BLaER1 treated with 17β-estradiol and CSF1 and Interleukin-3, amounts not matched to agents 10 nM and 100 nM (cell line): ENCODE results near the gene TDRD7.

Experiments
- H3K27ac ChIP-seq, 11 experiments: shearing (Covaris generic); formaldehyde crosslinking; 2 replicates each; pipeline ENCODE4 v1.8.1; 2022
- H3K27me3 ChIP-seq, 11 experiments: shearing (Covaris generic); formaldehyde crosslinking; 2 replicates each; pipeline ENCODE4 v1.8.1; 2022
- H3K36me3 ChIP-seq, 11 experiments: shearing (Covaris generic); formaldehyde crosslinking; 2 replicates each; pipeline ENCODE4 v1.8.1; 2022
- H3K4me1 ChIP-seq, 10 experiments: shearing (Covaris generic); formaldehyde crosslinking; 2 replicates each; pipeline ENCODE4 v1.8.1; 2022
- H3K4me2 ChIP-seq, 11 experiments: shearing (Covaris generic); formaldehyde crosslinking; 2 replicates each; pipeline ENCODE4 v1.8.1; 2022
- H3K4me3 ChIP-seq, 10 experiments: shearing (Covaris generic); formaldehyde crosslinking; 2 replicates each; pipeline ENCODE4 v1.8.1; 2022
- H3K9ac ChIP-seq, 11 experiments: shearing (Covaris generic); formaldehyde crosslinking; 2 replicates each; pipeline ENCODE4 v1.8.1; 2022
- H3K9me3 ChIP-seq, 11 experiments: shearing (Covaris generic); formaldehyde crosslinking; replicated peaks in 1 of 11; 2 replicates each; pipeline ENCODE4 v1.8.1; 2022
- H4K20me1 ChIP-seq, 11 experiments: shearing (Covaris generic); formaldehyde crosslinking; 2 replicates each; pipeline ENCODE4 v1.8.1; 2022
- Cebpa-rat ChIP-seq, 11 experiments: shearing (Covaris generic); IDR thresholded peaks; 2 replicates each; pipeline ENCODE4 v1.8.1; 2022

Gene TDRD7

GRCh38 chr9:97517331-97518089 is 105.6 kb downstream of the TDRD7 start:
- TF ChIP-seq Cebpa-rat (IDR thresholded peaks at IDR 0.05): no peak
- H3K27ac ChIP-seq: no peak overlapping the region
- H3K9me3 ChIP-seq: no peaks in the 10 kb centered on the region
- no peaks in the 10 kb centered on the region for H3K4me1 ChIP-seq
- peaks cover 0 to 6% (median 0%) of the 10 kb centered on the region in 11 experiments; a peak in 1 of 22 replicates for H3K27me3 ChIP-seq
- H4K20me1 ChIP-seq: no peaks in the 10 kb centered on the region
- H3K4me3 ChIP-seq: no peak overlapping the region
- H3K9ac ChIP-seq: no peak overlapping the region
- H3K36me3 ChIP-seq: no peaks in the 10 kb centered on the region
- no peak overlapping the region for H3K4me2 ChIP-seq

DNA sequence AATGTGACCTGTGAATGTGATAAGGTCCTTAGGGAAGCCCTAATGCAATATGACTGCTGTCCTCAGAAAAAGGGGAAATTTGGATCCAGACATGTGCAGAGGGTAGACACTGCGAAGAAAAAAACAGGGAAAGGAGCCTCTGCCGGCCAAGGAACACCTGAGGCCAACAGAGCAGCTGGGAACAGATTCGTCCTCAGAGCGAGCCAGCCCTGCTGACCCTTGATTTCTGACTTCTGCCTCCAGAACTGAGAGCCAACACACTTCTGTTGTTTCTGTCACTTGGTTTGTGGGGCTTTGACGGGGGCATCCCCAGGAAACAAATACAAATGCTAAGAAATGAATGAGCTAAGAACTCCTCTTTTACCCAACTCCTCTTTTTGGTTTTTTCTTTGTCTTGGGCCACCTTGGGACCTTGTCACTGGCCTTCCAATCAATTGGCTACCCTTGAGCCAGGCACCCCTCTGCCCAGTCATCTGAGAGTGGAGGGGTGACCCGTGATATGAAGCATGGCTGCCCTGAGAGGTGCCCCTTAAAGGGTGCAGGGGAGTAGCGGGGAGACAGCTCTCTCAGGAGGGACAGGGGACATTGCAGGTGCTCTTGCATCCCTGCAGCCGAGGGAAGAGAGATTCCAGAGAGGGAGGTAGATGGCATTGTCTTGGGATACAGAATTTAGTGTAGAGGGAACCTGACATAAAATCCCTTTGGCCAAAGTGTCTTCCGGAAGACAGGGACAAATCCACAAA is 106.4 kb downstream of the TDRD7 start:
- TF ChIP-seq Cebpa-rat (IDR thresholded peaks at IDR 0.05): no peak
- Histone ChIP-seq H3K4me3 (no peak overlapping the region), H3K9me3 (no peaks in the 10 kb centered on the region), H4K20me1 (no peaks in the 10 kb centered on the region), H3K4me2 (no peak overlapping the region), H3K27ac (no peak overlapping the region), H3K36me3 (no peaks in the 10 kb centered on the region), H3K27me3 (peaks cover 0 to 6% (median 0%) of the 10 kb centered on the region in 11 experiments; a peak in 1 of 22 replicates), H3K4me1 (no peaks in the 10 kb centered on the region), H3K9ac (no peak overlapping the region)

GRCh38 chr9:97518909-97519307 is 107.0 kb downstream of the TDRD7 start:
- H3K9ac ChIP-seq: no peak overlapping the region
- no peaks in the 10 kb centered on the region for H3K4me1 ChIP-seq
- H3K27ac ChIP-seq: no peak overlapping the region
- H3K27me3 ChIP-seq: peaks cover 0 to 6% (median 0%) of the 10 kb centered on the region in 11 experiments; a peak in 1 of 22 replicates
- H3K9me3 ChIP-seq: no peaks in the 10 kb centered on the region
- no peak overlapping the region for H3K4me3 ChIP-seq
- H3K36me3 ChIP-seq: no peaks in the 10 kb centered on the region
- no peak overlapping the region for H3K4me2 ChIP-seq
- no peaks in the 10 kb centered on the region for H4K20me1 ChIP-seq
- TF ChIP-seq Cebpa-rat (IDR thresholded peaks at IDR 0.05): no peak

DNA sequence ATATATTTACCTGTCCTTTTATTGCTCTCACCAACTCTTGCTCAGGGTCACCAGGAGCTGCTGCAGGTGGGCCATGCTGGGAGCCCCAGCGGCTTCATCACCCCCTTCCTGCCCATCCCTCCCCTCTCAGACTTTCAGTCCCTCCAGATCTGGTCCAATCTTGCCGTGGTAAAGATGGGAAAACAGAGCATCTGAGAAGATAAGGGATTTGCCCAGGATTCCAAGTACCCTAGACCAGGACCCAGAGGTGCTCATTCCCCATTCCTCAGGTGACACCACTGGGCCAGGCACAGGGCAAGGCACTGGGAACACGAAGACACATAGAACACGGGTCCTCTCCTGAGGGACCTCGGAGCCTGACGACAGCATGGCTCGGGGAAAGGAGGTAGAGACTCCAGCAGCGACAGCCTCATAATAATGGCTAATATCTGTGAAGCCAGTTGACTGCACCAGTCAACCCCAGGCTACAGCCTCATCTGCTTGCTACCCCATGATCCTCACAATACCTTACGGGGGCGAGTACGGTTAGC is 107.6 kb downstream of the TDRD7 start:
- no peaks in the 10 kb centered on the region for H4K20me1 ChIP-seq
- peaks cover 0 to 6% (median 0%) of the 10 kb centered on the region in 11 experiments; a peak in 1 of 22 replicates for H3K27me3 ChIP-seq
- H3K36me3 ChIP-seq: no peaks in the 10 kb centered on the region
- H3K4me3 ChIP-seq: no peak overlapping the region
- H3K9ac ChIP-seq: no peak overlapping the region
- no peak for TF ChIP-seq Cebpa-rat (IDR thresholded peaks at IDR 0.05)
- H3K4me2 ChIP-seq: no peak overlapping the region
- H3K27ac ChIP-seq: no peak overlapping the region
- no peaks in the 10 kb centered on the region for H3K9me3 ChIP-seq
- H3K4me1 ChIP-seq: no peaks in the 10 kb centered on the region

- peaks cover 0 to 9% (median 2%) of the 10 kb centered on the region in 11 experiments; a peak in 4 of 22 replicates for H3K27me3 ChIP-seq
- H3K9me3 ChIP-seq: no peaks in the 10 kb centered on the region
- no peaks in the 10 kb centered on the region for H3K4me1 ChIP-seq
- no peak overlapping the region for H3K4me2 ChIP-seq
- H3K9ac ChIP-seq: no peak overlapping the region
- no peaks in the 10 kb centered on the region for H4K20me1 ChIP-seq
- TF ChIP-seq Cebpa-rat (IDR thresholded peaks at IDR 0.05): no peak
- no peaks in the 10 kb centered on the region for H3K36me3 ChIP-seq
- H3K4me3 ChIP-seq: no peak overlapping the region
- no peak overlapping the region for H3K27ac ChIP-seq
These were observed 109.9 kb downstream of the TDRD7 start for GRCh38 chr9:97521576-97522333.

GRCh38 chr9:97524424-97524823 is 112.5 kb downstream of the TDRD7 start:
- H4K20me1 ChIP-seq: no peaks in the 10 kb centered on the region
- no peak overlapping the region for H3K4me2 ChIP-seq
- H3K9ac ChIP-seq: no peak overlapping the region
- peaks cover 0 to 14% (median 4%) of the 10 kb centered on the region in 11 experiments; a peak in 4 of 22 replicates for H3K27me3 ChIP-seq
- H3K9me3 ChIP-seq: no peaks in the 10 kb centered on the region
- TF ChIP-seq Cebpa-rat (IDR thresholded peaks at IDR 0.05): no peak
- H3K4me1 ChIP-seq: peaks cover 0 to 4% (median 2%) of the 10 kb centered on the region in 10 experiments; a peak in 5 of 20 replicates
- H3K4me3 ChIP-seq: no peak overlapping the region
- no peaks in the 10 kb centered on the region for H3K36me3 ChIP-seq
- H3K27ac ChIP-seq: no peak overlapping the region

DNA sequence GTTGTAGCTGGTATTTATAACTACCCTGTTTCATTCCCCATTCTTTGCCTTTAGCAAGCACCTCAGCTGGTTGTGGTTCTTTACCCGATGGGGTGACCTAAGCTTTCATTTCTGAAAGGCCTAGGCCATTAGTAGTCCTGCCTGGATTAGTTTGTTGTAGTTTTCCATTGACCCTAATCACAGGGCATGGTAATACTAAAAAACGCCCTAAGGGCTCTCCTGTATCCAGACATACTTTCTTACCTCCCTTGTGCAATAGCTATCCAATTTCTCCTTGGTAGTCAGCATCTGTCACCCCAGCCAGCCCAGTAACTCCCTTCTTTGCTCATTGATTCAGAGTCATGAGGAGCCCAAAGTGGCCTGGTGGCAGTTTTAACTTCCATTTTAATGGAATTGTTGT is 113.6 kb downstream of the TDRD7 start:
- Histone ChIP-seq H3K9me3 (no peaks in the 10 kb centered on the region), H3K4me1 (peaks cover 0 to 8% (median 6%) of the 10 kb centered on the region in 10 experiments; a peak in 5 of 20 replicates), H4K20me1 (no peaks in the 10 kb centered on the region), H3K36me3 (no peaks in the 10 kb centered on the region), H3K4me3 (no peak overlapping the region), H3K27ac (no peak overlapping the region), H3K27me3 (peaks cover 0 to 14% (median 4%) of the 10 kb centered on the region in 11 experiments; a peak in 4 of 22 replicates), H3K9ac (no peak overlapping the region), H3K4me2 (no peak overlapping the region)
- TF ChIP-seq Cebpa-rat (IDR thresholded peaks at IDR 0.05): no peak

DNA sequence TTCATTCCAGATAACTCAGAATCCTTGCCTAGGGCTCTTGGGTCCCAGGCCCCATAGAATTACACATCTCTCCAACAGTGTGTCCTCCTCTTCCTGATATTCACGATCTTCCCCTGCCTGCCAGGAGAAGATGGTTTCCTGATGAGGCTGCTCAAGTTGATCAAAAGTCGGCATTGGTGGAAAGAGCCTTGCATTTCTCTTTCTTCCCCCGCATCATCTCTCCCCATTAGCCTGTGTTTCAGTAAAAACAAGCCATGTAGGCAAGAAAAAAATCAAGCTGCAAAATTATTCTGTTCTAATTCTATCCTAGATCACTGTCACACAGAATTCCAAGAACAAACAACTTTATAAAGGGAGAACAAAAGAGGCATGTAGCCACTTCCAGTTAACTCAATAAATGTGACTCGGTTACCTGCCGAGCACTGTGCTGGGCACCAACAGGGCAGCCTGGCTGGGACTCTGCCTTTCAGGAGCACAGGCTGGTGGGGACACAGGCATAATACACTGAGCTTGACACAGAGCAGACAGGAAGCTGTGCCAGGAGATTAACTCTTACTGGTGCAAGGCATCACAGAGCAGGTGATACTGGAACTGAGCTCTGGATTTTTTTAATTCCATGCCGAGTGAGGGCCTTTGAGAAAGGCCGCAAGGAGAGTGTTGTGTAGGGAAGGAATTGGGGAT is 115.1 kb downstream of the TDRD7 start:
- no peak for TF ChIP-seq Cebpa-rat (IDR thresholded peaks at IDR 0.05)
- Histone ChIP-seq H3K9me3 (no peaks in the 10 kb centered on the region), H3K36me3 (no peaks in the 10 kb centered on the region)

More for the DNA sequence above, 115.1 kb downstream of the TDRD7 start:
- Histone ChIP-seq H3K27ac (no peak overlapping the region), H3K4me1 (peaks cover 0 to 8% (median 6%) of the 10 kb centered on the region in 10 experiments; a peak in 5 of 20 replicates), H3K4me2 (no peak overlapping the region), H3K9ac (no peak overlapping the region), H4K20me1 (no peaks in the 10 kb centered on the region), H3K27me3 (peaks cover 0 to 14% (median 4%) of the 10 kb centered on the region in 11 experiments; a peak in 4 of 22 replicates), H3K4me3 (no peak overlapping the region)
